ENCODE results near the gene SYTL2. TPM values are rescaled to one million over a fixed set of nuclear protein-coding genes. Genes with fewer than 3 reads are reported as not detected.
A peak's percentile ranks its signal among the peaks of the same experiment; 100 is the strongest.

Gene SYTL2
- total RNA-seq, 1 donor from 2014 or later: 25.1 TPM

GRCh38 chr11:85652786-85653447 lies 158.0 kb downstream of the SYTL2 start:
- Mint-ChIP-seq H3K36me3 (ENCODE audit: low read depth) (peaks cover 10% of the 10 kb centered on the region), H3K4me1 (ENCODE audit: low read depth) (peaks cover 16% of the 10 kb centered on the region), H3K9me3 (ENCODE audit: low read depth) (no peaks in the 10 kb centered on the region), H3K27me3 (ENCODE audit: low read depth) (no peaks in the 10 kb centered on the region), H3K27ac (ENCODE audit: unreplicated experiment) (no peak overlapping the region), H3K4me3 (ENCODE audit: unreplicated experiment) (no peak overlapping the region)
- TF ChIP-seq, protein P1, sequence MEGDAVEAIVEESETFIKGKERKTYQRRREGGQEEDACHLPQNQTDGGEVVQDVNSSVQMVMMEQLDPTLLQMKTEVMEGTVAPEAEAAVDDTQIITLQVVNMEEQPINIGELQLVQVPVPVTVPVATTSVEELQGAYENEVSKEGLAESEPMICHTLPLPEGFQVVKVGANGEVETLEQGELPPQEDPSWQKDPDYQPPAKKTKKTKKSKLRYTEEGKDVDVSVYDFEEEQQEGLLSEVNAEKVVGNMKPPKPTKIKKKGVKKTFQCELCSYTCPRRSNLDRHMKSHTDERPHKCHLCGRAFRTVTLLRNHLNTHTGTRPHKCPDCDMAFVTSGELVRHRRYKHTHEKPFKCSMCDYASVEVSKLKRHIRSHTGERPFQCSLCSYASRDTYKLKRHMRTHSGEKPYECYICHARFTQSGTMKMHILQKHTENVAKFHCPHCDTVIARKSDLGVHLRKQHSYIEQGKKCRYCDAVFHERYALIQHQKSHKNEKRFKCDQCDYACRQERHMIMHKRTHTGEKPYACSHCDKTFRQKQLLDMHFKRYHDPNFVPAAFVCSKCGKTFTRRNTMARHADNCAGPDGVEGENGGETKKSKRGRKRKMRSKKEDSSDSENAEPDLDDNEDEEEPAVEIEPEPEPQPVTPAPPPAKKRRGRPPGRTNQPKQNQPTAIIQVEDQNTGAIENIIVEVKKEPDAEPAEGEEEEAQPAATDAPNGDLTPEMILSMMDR (IDR thresholded peaks at IDR 0.05): no peak
- no peak for DNase-seq (ENCODE audit: low spot score)

DNA sequence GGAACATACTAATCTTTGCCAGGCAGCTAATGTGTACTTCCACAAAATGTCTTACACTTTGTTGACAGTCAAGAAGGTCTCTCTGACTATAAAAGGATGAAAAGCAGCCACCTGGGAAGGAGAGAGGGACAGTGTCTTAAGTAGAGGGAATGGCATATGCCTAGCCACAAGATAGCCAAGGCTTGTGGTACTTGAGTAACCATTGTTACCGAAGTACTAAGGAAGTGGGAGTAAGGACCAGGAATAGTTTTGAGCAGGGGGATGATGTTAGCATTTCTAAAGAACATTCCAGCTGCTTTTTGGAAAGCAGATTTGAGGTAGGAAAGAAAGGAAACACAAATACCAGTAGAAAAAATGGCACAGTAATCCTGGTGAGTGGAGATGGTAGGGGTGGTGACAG lies 159.8 kb downstream of the SYTL2 start:
- peaks cover 20% of the 10 kb centered on the region for H3K4me1 Mint-ChIP-seq (ENCODE audit: low read depth)
- H3K27ac Mint-ChIP-seq (ENCODE audit: unreplicated experiment): no peak overlapping the region
- no peaks in the 10 kb centered on the region for H3K27me3 Mint-ChIP-seq (ENCODE audit: low read depth)
- TF ChIP-seq, protein P1 (IDR thresholded peaks at IDR 0.05): no peak
- no peak overlapping the region for H3K4me3 Mint-ChIP-seq (ENCODE audit: unreplicated experiment)
- peaks cover 4% of the 10 kb centered on the region for H3K36me3 Mint-ChIP-seq (ENCODE audit: low read depth)
- DNase-seq (ENCODE audit: low spot score): no peak
- no peaks in the 10 kb centered on the region for H3K9me3 Mint-ChIP-seq (ENCODE audit: low read depth)

- peak within 1 kb of the TSS; percentile 99 for H3K27ac Mint-ChIP-seq (ENCODE audit: unreplicated experiment)
- peaks cover 2% of the 10 kb centered on the region for H3K36me3 Mint-ChIP-seq (ENCODE audit: low read depth)
- H3K4me3 Mint-ChIP-seq (ENCODE audit: unreplicated experiment): peak within 1 kb of the TSS; percentile 96
- DNase-seq (ENCODE audit: low spot score): peak; percentile 93
- H3K4me1 Mint-ChIP-seq (ENCODE audit: low read depth): peaks cover 20% of the 10 kb centered on the region
- peaks cover 13% of the 10 kb centered on the region for H3K27me3 Mint-ChIP-seq (ENCODE audit: low read depth)
- TF ChIP-seq, protein P1 (IDR thresholded peaks at IDR 0.05): no peak
- H3K9me3 Mint-ChIP-seq (ENCODE audit: low read depth): no peaks in the 10 kb centered on the region
These were observed 163.2 kb downstream of the SYTL2 start, which contains the start of gene TMEM126A for GRCh38 chr11:85647604-85648299. TMEM126A (plus strand) TSS chr11:85647967; CDS start chr11:85650256, 2,289 bp downstream.

- H3K27me3 Mint-ChIP-seq (ENCODE audit: low read depth): peaks cover 18% of the 10 kb centered on the region
- H3K9me3 Mint-ChIP-seq (ENCODE audit: low read depth): no peaks in the 10 kb centered on the region
- no peaks in the 10 kb centered on the region for H3K36me3 Mint-ChIP-seq (ENCODE audit: low read depth)
- H3K4me1 Mint-ChIP-seq (ENCODE audit: low read depth): peaks cover 20% of the 10 kb centered on the region
- H3K27ac Mint-ChIP-seq (ENCODE audit: unreplicated experiment): peak overlapping the region; percentile 99
- TF ChIP-seq, protein P1 (IDR thresholded peaks at IDR 0.05): no peak
- H3K4me3 Mint-ChIP-seq (ENCODE audit: unreplicated experiment): peak overlapping the region; percentile 96
- DNase-seq (ENCODE audit: low spot score): no peak
These were observed 163.9 kb downstream of the SYTL2 start for GRCh38 chr11:85647078-85647477.

Other genes with a start within 250 kb of the SYTL2 start
- 1.3 to 4.9 TPM (median 2.2 TPM) in 3 replicates for gene DLG2, start 183.8 kb downstream of the SYTL2 start, total RNA-seq
- 41.6 to 42.9 TPM (median 42.3 TPM) in 3 replicates for gene TMEM126B, start 182.5 kb downstream of the SYTL2 start, total RNA-seq
- 28.8 to 35.8 TPM (median 30.7 TPM) in 3 replicates for gene TMEM126A, start 163.2 kb downstream of the SYTL2 start, total RNA-seq
- gene CREBZF, start 146.0 kb downstream of the SYTL2 start, total RNA-seq: 27.4 to 38.1 TPM (median 28.4 TPM) in 3 replicates
- 0.26 to 0.30 TPM (median 0.29 TPM) in 3 replicates for gene CCDC89, start 124.9 kb downstream of the SYTL2 start, total RNA-seq
- gene CCDC83, start 44.2 kb upstream of the SYTL2 start, total RNA-seq: not detected in 3 replicates